HepG2 (cell line): Measurements from ENCODE around the gene RNH1. TPM values are rescaled to one million over a fixed set of nuclear protein-coding genes. Genes with fewer than 3 reads are reported as not detected.

Experiments used
- ATF4 ChIP-seq, 2 experiments: fragments of 450-650 bp in 1 of 2; sonication (generic) in 1 of 2; formaldehyde crosslinking; IDR thresholded peaks; 2 replicates each; pipeline versions ENCODE4 v1.5.0 to v1.8.0; 2020 to 2022; ENCODE audit warnings: mild to moderate bottlenecking in 1 of 2, missing genetic modification reagents in 1 of 2
- EED ChIP-seq: sonication (generic); formaldehyde crosslinking; IDR thresholded peaks from 2 replicates; pipeline ENCODE4 v1.5.0; 2020; ENCODE audit warnings: mild to moderate bottlenecking, missing genetic modification reagents
- JUN ChIP-seq: sonication (generic); formaldehyde crosslinking; IDR thresholded peaks from 2 replicates; pipeline ENCODE4 v1.4.0; 2020; ENCODE audit warnings: mild to moderate bottlenecking, missing genetic modification reagents
- NR0B2 ChIP-seq: sonication (generic); formaldehyde crosslinking; IDR thresholded peaks from 2 replicates; pipeline ENCODE4 v1.4.0; 2020; ENCODE audit warnings: mild to moderate bottlenecking, missing genetic modification reagents
- SNAI1 ChIP-seq: sonication (generic); formaldehyde crosslinking; IDR thresholded peaks from 2 replicates; pipeline ENCODE4 v1.5.0; 2020; ENCODE audit warnings: mild to moderate bottlenecking, missing genetic modification reagents, borderline replicate concordance
- SNAPC2 ChIP-seq: sonication (generic); formaldehyde crosslinking; IDR thresholded peaks from 2 replicates; pipeline ENCODE4 v1.8.1; 2022; ENCODE audit warnings: mild to moderate bottlenecking, missing genetic modification reagents
- SRSF9 ChIP-seq: fragments of 200-400 bp; formaldehyde crosslinking; IDR thresholded peaks from 2 replicates; pipeline ENCODE4 v1.6.1; 2018; ENCODE audit warnings: borderline replicate concordance, mild to moderate bottlenecking, low read depth, low read length; ENCODE audit not compliant: insufficient read depth, poor library complexity, severe bottlenecking
- TAF15 ChIP-seq: fragments of 200-400 bp; formaldehyde crosslinking; IDR thresholded peaks from one replicate; pipeline ENCODE4 v1.6.1; 2018; ENCODE audit warnings: mild to moderate bottlenecking, low read depth, low read length; ENCODE audit not compliant: poor library complexity, severe bottlenecking
- TBX3 ChIP-seq: fragments of 450-650 bp; IDR thresholded peaks from 2 replicates; pipeline ENCODE4 v1.6.1; 2017; ENCODE audit warnings: antibody characterized with exemption, mild to moderate bottlenecking, inconsistent platforms, borderline replicate concordance
- TSC22D2 ChIP-seq: sonication (generic); formaldehyde crosslinking; IDR thresholded peaks from 2 replicates; pipeline ENCODE4 v1.5.1; 2020; ENCODE audit warnings: missing genetic modification reagents, mild to moderate bottlenecking, borderline replicate concordance
- ZFP91 ChIP-seq: sonication (generic); formaldehyde crosslinking; IDR thresholded peaks from 2 replicates; pipeline ENCODE4 v1.9.0; 2022; ENCODE audit warnings: missing genetic modification reagents, mild to moderate bottlenecking, borderline replicate concordance
- ZMAT5 ChIP-seq: sonication (generic); formaldehyde crosslinking; IDR thresholded peaks from 2 replicates; pipeline ENCODE4 v1.5.0; 2020; ENCODE audit warnings: mild to moderate bottlenecking, low read depth, missing genetic modification reagents, borderline replicate concordance
- ZNF34 ChIP-seq: sonication (generic); formaldehyde crosslinking; IDR thresholded peaks from 2 replicates; pipeline ENCODE4 v1.4.0; 2020; ENCODE audit warnings: mild to moderate bottlenecking, missing genetic modification reagents, borderline replicate concordance
- ZNF407 ChIP-seq: sonication (generic); formaldehyde crosslinking; IDR thresholded peaks from one replicate; pipeline ENCODE4 v1.5.1; 2020; ENCODE audit warnings: mild to moderate bottlenecking, missing genetic modification reagents; ENCODE audit errors: not compliant biosample characterization
- ZNF878 ChIP-seq: sonication (generic); formaldehyde crosslinking; IDR thresholded peaks from 2 replicates; pipeline ENCODE4 v1.8.1; 2023; ENCODE audit warnings: mild to moderate bottlenecking, missing genetic modification reagents, moderate library complexity
- polyA plus RNA-seq, 8 experiments: library from polyadenylated mRNA; depleted of rRNA in 3 of 8; stranded (reverse) in 7 of 8; unstranded in 1 of 8; fragments of >200 nt; fragmentation: Illumina TruSeq in 4 of 8; extraction: Trizol in 4 of 8; gene quantifications; 2 replicates each; pipeline versions ENCODE4 v1.2.1 to v1.2.3, GENCODE V29; 2011 to 2016; ENCODE audit warnings: low read depth in 4 of 8, missing spikeins in 1 of 8, mixed read lengths in 1 of 8; ENCODE audit not compliant: insufficient read depth in 1 of 8
- total RNA-seq, 5 experiments: library from RNA; depleted of rRNA; stranded (reverse); fragments of >200 nt; fragmentation: Illumina TruSeq; extraction: Trizol; gene quantifications; 2 replicates each; pipeline ENCODE4 v1.2.3, GENCODE V29; 2016; ENCODE audit warnings: low read depth in 1 of 5

The RNH1 gene
- total and polyA plus RNA-seq, 2 of the 13 experiments (the other 11 are each of a cell fraction or from before 2014, with no cell fraction given): 36.0 to 74.1 TPM

- TF ChIP-seq TSC22D2 (no peak), ZFP91 (CRISPR knock-in tag) (peak; percentile 75; the same call in 1 of the 2 replicates), ZNF407 (peak; percentile 21), ATF4 (CRISPR knock-in tag; IDR thresholded peaks at IDR 0.05) (0 out of 4 replicates have a peak, but pooled peaks of 1 of the 2 experiments have one; percentile 34), EED (peak; percentile 79), ZNF878 (no peak), SNAI1 (peak; percentile 85; the same call in 1 of the 2 replicates), TAF15 (no peak), ZNF34 (CRISPR knock-in tag) (peak; percentile 29; the same call in 1 of the 2 replicates), TBX3 (no peak), SNAPC2 (CRISPR knock-in tag) (0 out of 2 replicates have a peak, but pooled peaks have one; percentile 50), SRSF9 (no peak), ZMAT5 (CRISPR knock-in tag) (no peak), NR0B2 (CRISPR knock-in tag) (no peak; the same call in 1 of the 2 replicates), JUN (CRISPR knock-in tag) (0 out of 2 replicates have a peak, but pooled peaks have one; percentile 48)
Observed at GRCh38 chr11:506238-506994, 626 bp downstream of the RNH1 start (continued).
